Astrocyte of the cerebellum (primary cell): Measurements from ENCODE around the gene DEPDC4.
"Not testable (repeated sequence)": the region's sequence is repeated elsewhere in the genome, so short reads cannot be mapped to it uniquely, and the experiment has no call there.

Experiments used
- DNase-seq: peaks from one replicate; pipeline ENCODE4 v3.0.0-alpha.2; 2011; ENCODE audit warnings: low read depth
- H3K4me3 ChIP-seq: 2 replicates; pipeline ENCODE4 v1.5.1; 2011; ENCODE audit warnings: mild to moderate bottlenecking, low read depth, low read length, moderate library complexity
- in situ Hi-C: cut with HindIII; loops from 2 replicates; pipeline ENCODE4 v1.10.0; 2017; ENCODE audit warnings: low sequenced_read_pairs
- TF ChIP-seq, protein P1 (sequence below): IDR thresholded peaks from 2 replicates; pipeline ENCODE4 v1.5.1; 2012; ENCODE audit warnings: low read length, low read depth, moderate library complexity, mild to moderate bottlenecking; ENCODE audit errors: missing control alignments

DEPDC4 gene

DNA sequence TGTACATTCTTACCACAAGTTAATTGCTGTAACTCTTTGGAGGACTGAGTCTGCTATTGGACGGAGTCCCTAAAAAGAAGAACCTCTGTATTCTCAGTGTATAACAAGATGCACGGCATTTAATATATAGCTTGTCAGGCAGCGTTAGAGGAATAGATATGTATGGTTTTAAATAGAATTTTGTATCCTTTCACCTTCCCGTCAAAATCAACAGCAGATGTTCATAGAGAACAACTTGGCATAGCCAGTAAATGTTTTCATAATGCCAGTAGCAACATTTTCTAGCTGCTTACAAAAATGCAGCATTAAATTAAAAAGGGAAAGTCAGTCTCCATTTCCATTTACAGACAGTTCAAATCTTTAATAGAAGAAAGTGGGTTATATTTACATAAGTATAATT lies 6.9 kb upstream of the DEPDC4 start:
- in situ Hi-C loops, result no loop called here
- H3K4me3 ChIP-seq, result no peak overlapping the region
- no peak for DNase-seq
- TF ChIP-seq, protein P1, sequence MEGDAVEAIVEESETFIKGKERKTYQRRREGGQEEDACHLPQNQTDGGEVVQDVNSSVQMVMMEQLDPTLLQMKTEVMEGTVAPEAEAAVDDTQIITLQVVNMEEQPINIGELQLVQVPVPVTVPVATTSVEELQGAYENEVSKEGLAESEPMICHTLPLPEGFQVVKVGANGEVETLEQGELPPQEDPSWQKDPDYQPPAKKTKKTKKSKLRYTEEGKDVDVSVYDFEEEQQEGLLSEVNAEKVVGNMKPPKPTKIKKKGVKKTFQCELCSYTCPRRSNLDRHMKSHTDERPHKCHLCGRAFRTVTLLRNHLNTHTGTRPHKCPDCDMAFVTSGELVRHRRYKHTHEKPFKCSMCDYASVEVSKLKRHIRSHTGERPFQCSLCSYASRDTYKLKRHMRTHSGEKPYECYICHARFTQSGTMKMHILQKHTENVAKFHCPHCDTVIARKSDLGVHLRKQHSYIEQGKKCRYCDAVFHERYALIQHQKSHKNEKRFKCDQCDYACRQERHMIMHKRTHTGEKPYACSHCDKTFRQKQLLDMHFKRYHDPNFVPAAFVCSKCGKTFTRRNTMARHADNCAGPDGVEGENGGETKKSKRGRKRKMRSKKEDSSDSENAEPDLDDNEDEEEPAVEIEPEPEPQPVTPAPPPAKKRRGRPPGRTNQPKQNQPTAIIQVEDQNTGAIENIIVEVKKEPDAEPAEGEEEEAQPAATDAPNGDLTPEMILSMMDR, result no peak

DNA sequence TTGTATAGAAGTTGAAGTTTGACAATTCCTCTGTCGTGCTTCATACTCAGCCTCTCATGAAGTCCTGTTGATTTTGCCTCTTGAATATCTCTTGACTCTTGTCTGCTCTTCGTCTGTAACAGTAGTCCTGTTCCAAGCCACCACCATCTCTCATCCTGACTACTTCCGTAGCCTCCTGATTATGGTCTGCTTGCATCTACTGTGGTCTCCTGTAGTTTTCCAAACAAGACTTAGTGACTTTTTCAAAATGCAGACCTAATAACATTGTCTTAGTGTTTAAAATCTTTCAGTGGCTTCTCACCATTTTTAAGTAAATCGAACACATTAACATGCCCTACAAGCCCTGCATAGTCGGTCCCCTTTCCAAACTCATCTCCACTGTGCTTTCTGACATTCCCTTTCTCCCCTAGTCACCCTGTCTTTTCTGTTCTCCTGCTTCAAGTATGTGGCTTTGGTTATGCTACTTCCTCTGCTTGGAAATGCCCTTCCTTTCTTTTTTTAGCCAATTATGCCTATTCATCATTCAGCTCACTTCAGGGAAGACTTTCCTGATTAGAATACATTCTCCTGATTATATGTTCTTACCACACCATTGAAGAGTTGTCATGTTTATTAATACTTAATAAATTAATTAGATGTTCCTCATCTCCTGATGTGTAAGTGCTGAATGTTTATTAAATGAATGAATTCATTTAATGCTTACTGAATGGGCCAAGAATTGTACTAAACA lies 2.1 kb upstream of the DEPDC4 start:
- H3K4me3 ChIP-seq, result peak overlapping the region; percentile 87
- DNase-seq, result no peak
- in situ Hi-C loops, result no loop called here
- TF ChIP-seq, protein P1, result no peak

DNA sequence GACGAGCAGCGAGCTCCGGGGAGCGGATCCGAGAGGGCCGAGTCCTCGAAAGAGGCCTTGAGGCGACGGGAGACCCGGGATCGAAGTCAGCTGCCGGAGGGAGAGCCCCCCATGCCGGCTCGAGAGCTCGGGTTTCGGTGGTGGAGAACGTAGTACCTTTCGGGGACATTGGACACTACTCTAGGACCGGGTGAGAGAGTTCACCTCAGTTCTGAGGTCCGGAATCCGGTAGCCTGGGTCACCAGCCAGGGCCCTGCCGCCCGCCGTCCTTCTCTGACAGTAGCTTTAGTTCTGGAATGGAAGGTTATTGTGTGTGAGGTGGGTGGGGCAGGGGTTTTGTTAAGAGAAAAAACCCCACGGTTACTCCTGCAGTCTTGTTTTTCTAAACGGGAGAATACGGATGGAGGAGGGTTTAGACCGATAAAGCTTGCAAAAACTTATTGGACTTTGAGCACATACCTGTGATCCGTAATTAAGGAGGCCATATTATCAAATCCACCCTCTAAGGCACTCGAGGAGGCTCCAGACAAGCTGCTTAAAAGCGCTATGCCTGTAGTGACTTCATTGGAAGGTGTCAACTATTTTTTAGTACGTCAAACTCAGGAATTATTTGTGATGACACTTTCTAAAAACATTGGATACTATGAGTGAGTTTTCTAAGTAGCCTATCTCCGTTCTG lies 863 bp upstream of the DEPDC4 start:
- no peak for DNase-seq
- H3K4me3 ChIP-seq, result peak overlapping the region; percentile 87
- in situ Hi-C loops, result no loop called here
- TF ChIP-seq, protein P1, result no peak

DNA sequence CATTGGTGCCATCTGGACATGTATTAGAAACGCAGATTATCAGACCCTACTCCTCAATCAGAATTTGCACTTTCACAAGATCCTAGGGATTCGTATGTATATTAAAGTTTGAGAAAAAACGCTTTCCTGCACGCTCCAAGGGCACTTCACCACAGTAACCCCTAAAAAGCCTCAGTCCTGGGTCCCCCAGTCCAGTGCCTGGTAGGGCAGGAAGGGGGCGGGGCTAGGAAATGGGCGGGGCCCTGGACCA lies 369 bp downstream of the DEPDC4 start:
- DNase-seq, result no peak
- TF ChIP-seq, protein P1, result no peak
- in situ Hi-C loops, result no loop called here
- peak overlapping the region; percentile 87 for H3K4me3 ChIP-seq

DNA sequence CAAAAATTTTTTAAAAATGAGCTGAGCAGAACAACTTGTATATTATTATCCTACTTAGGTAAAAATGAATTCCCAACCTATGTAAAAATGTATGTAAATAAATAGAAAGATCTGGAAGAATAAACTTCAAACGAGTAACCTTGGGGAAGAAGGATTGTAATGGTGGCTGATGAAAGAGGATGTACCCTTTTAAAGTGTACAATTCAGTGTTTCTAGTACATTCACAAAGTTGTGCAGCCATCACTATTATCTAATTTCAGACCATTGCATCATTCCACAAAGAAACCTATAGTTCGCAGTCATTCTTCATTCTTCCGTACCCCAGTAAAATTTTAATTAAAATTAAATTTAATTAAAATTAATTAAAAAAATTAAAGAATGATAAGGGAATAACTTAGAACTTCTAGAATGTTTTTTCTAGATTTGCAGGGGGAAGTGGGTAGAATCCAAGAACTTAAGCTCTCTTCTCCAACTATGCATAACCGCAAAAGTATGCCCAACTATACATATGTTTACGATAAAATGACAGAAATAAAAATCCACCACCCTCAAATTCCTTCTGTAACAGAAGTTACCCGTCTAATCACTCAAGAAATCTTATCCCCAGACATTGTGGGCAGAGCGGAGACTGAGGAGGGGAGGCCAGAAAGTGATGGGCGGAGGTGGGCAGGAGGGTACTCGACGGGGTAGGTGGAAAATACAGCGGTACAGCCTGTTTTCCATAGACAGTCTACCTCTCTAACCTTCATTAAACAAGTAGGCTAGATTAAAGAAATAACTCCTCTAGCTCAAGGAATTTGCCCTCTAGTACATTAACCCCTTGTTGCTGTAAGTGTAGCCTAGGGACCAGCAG lies 921 bp downstream of the DEPDC4 start:
- TF ChIP-seq, protein P1, result no peak
- DNase-seq, result no peak

DNA sequence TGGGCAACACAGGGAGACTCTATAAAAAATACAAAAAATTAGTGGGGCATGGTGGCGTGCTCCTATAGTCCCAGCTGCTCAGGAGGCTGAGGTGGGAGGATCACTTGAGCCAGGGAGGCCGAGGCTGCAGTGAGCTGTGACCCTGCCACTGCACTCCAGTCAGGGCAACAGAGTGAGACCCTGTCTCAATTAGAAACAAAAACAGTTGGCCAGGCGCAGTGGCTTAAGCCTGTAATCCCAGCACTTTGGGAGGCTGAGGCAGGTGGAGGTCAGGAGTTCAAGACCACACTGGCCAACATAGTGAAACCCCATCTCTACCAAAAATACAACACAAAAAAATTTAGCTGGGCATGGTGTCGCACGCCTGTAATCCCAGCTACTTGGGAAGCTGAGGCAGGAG lies 1.8 kb downstream of the DEPDC4 start:
- in situ Hi-C loops, H3K4me3 ChIP-seq, DNase-seq: not testable (repeated sequence)

More for the DNA sequence above, 921 bp downstream of the DEPDC4 start:
- H3K4me3 ChIP-seq, result peak overlapping the region; percentile 87
- in situ Hi-C loops, result no loop called here

DNA sequence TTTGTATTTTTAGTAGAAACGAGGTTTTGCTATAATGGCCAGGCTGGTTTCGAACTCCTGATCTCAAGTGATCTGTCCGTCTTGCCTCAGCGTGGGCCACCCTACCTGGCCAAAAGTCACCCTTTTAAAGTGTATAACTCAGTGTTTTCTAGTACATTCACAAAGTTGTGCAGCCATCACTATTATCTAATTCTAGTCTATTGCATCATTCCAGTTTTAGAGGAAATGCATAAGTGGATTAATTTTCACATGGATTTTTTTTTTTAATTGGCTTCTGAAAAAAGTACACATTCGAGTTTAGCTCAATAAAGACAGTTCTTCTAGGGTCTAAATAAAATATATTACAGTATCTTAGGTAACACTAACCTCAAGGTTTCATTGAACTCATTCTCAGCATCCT lies 3.7 kb downstream of the DEPDC4 start:
- TF ChIP-seq, protein P1, result no peak
- no peak overlapping the region for H3K4me3 ChIP-seq
- in situ Hi-C loops, result no loop called here
- DNase-seq, result no peak
